NCI-H82 (cell line): Measurements from ENCODE around the gene RHOV.
A peak's percentile ranks its signal among the peaks of the same experiment; 100 is the strongest.

Source experiments
- DNase-seq: peaks from one replicate; lab custom pipeline; 2025; lab: John Stamatoyannopoulos, UW

The RHOV gene, protein sequence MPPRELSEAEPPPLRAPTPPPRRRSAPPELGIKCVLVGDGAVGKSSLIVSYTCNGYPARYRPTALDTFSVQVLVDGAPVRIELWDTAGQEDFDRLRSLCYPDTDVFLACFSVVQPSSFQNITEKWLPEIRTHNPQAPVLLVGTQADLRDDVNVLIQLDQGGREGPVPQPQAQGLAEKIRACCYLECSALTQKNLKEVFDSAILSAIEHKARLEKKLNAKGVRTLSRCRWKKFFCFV

DNA sequence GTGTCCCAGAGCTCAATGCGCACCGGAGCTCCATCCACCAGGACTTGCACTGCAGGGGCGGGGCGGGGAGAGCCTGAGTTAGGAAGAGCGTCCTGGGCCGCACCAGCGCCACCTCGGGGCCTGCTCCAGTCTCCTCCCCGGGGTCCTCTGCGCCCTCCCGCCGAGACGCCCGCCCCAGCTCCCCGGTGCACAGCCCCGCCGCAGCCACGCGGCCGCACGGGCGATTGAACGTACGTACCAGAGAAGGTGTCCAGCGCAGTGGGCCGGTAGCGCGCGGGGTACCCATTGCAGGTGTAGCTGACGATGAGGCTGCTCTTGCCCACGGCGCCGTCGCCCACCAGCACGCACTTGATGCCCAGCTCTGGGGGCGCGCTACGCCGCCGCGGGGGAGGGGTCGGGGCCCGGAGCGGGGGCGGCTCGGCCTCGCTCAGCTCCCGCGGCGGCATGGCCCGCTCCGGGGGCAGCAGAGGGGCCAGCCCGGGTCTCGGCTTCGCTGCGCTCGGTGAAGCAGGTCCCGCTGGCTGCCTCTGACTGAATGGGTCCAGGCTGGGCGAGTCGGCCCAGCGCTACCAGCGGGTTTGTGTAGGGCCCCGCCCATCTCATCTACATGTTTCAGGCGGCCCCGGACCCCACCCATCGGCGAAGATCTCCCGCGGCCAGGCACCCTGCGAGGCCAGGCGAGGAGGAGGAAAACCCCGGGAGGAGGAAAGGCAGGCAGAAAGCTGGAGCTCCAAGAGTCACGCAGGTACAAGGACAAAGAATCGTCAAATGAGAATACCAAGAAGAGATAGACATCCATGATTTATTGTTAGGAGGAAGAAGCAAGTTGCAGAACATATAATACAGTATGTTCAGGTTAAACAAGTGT, at the start of gene RHOV:
Gene RHOV (minus strand): TSS at position 541 of the 868 bp plus-strand sequence. CDS start 95 bp downstream, at position 446.
- DNase-seq: peak; percentile 91

DNA sequence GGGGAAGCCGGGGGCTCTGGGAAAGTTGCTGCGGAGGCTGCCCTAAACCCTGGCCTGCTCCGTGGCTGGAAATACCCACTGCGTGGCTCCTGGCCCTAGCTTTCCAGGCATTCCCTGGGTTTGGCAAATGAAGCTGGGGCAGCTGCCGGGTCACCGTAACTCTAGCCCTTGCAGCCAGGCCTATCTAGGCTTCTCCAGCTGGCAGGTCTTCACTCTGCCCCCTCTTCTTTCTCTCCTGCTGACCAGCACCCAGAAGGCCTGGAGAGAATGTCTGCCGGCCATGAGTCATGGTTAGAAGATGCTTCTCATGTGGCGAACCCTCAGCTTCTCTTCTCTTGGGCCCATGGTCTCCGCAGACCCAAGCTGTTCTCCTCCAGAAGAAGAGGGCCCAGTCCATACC, 49.5 kb upstream of the RHOV start:
- DNase-seq: no peak

DNA sequence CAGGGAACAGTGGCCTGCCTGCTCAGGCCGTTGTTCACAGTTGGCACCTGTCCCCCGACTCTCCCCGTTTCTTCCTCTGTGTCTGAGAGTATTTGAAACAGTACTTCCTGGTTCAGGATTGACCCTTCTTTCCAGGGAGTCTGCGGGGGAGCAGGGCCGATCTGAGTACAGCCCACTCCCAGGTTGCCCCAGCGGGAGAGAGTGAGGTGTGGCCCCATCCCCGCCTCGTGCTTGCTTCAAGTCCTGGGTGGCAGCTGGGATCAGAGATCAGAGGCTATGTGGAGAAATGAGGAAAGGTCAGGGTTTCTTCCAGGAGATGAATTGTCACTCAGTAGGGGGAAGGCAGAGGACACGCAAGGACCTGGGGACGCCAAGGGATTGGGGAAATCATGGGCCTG, 48.6 kb upstream of the RHOV start:
- DNase-seq: no peak

DNA sequence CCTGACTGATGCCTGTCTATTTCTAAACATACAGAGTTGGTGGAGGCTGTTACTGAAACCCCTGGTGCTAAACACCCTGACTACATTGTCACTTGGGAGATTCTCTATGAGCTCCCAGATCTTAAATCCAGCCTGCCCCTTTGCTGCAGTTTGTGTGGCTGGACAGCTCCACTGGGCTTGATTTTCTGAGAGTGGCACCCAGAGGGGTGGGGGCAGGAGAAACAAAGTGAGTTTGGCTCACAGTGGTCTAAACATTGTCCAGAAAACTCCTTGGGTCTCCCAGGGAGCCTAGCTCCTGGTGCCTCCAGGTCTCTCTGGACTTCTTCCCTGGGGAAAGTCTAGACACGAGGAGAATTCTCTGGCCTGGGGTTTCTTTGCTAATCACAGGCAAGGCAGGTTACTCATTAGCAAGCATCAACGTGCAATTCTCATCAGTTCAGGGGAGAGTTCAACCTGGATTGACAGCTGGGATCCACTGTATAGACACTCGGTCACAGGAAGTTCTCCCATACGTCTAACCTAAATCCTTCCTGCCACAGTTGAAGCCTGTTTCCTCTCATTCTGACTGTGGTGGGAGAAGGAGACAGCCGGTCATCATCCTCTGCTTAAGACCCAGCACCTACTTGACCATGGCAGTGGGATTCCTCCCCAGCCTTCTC, 48.0 kb upstream of the RHOV start:
- DNase-seq: no peak

DNA sequence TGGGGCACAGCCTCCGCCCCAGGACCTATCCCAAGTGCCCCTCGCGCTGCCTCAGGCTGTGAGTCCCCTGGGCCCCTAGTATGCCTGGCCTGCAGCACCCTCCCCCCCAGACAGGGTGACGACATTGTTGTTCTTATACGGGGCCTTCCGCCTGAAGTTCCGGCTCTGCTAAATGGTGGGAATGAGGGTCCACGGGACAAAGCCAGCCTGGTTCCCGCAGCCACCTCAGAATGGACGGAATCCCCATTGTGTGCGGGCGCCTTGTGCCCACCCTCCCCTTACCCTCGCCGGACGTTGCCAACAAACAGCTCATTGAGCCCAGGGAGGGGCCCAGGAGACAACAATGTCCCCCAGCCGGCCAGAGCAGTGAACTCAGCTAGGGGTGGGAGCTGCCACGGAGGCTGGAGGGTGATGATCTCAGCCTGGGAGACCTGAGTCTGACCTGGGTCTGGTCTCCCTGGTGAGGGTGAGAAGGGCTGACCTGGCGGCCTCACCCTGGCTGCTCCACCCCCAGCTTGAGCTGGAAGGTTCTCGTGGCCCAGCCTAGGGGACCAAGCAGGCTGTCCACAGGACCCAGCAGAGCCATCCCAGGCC, 44.9 kb upstream of the RHOV start:
- DNase-seq: no peak

DNA sequence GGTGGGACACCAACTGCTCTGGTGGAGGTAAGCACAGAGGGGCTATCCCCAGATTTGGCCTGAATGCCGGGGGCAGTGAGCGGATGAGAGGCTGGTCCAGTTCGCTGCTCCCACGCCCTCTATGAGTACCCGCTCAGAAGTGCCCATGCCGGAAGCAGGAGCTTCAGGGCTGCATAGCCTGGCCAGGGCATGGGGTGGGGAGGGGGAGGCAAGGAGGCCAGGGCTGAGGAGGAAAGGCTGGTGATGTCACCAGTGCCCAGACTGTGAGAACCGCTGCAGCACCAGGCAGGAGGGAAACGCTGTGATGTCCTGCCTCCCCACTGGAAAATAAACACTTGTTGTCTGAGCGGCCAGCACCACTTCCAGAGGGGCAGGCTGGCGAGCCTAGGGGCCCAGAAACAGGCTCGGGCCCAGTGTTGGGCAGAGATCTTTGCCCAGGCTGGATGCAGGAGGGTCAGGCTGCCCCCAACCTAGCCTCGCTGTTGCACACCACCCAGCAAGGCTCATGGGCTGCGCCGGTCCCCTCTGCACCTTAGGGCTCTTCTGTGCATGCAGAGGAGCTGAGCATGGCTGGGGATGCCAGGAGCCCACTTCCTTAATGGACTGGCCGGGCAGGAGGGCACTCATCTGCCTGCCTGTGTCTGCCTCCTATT, 44.2 kb upstream of the RHOV start:
- no peak for DNase-seq

DNA sequence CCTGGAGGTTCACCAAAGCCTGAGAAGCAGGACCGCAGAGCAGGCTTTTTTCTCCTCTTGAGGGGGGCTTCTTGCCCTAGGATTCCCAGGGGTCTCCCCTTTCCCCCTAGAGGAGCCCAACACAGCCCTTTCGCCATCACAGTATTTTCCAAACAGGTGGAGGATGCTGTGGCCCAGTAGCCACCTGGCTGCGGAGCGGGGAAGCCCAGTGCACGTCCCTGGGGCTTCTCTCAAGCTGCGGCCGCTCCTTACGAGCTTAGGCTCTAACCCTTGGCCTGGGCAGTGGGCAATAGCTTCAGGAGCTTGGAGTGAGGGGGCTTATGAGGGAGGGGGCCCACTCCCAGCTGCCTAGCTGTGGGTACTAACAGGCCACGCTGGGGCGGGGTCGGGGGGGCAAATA, 43.6 kb upstream of the RHOV start:
- DNase-seq: peak; percentile 38

DNA sequence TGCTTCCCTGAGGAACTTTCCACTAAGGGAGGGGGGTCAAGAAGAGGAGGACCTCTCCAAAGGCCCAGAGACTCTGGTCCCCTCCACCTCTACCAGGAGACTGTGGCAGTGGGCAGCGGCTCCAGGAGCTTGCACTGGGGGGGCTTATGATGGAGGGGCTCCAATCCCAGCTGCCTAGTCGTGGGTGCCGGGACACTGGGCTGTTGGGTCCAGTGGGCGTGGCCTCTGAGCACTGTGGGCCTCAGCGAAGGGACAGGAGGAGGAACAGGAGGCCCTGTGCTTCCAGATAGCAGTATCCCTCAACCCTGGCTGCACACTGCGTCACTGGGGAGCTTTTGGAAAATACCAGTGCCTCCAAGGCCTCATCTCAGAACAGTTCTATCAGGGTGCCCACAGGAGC, 41.6 kb upstream of the RHOV start:
- DNase-seq: no peak

DNA sequence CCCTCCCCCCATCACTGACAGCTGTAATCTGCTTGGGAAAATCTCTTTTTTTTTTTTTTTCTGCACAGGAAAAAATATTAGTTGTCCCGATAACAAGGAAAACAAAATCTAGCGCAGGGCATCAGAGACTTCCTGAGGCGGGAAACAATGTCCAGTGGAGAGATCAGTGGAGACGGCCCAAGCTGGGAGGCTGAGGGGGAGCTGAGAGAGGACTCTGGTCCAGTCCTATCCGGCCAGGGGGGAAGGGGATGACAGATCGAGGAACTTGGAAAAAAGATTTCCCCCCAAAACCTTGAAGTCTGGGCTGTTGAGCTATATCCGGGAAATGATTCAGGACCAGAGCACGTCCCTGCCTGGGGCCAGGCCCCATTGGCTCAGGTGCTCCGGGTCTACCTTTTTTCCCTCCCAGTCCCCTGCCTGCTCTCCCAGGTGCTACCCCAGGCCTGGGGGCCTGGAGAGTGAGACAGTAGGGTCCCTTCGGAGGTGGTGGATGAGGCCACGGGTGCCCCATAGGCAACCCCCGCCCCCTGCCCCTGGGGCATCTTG, 41.2 kb upstream of the RHOV start:
- no peak for DNase-seq

DNA sequence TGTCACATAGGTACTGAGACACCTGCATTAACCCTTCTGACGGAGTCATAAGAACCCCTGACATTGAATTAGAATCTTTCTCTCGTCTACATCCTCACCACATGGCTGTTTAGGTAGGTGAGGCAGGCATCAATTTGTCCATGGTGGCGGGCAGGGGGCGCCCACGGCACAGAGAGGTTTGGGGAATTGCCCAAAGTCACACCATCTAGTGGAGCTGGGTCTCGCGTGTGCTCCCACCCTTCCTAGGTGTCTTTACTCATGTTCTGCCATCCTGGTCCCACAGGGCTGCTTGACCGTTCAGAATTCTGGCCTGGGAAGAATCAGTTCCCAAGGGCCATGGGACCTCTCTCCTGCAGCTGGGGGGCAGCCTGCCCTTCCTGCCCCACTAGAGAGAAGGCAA, 40.5 kb upstream of the RHOV start:
- peak; percentile 25 for DNase-seq

DNA sequence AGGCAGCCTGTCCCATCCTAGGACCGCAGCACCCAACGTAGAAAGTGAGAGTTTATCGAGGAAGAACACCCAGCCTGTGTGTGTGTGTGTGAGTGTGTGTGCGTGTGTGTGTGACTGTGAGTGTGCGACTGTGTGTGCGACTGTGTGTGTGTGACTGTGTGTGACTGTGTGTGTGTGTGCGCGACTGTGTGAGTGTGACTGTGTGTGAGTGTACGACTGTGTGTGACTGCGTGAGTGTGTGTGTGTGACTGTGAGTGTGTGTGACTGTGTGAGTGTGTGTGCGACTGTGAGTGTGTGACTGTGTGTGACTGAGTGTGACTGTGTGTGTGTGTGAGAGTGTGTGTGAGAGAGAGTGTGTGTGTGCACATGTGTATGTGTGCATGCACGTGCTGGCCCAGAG, 40.0 kb upstream of the RHOV start:
- no peak for DNase-seq

DNA sequence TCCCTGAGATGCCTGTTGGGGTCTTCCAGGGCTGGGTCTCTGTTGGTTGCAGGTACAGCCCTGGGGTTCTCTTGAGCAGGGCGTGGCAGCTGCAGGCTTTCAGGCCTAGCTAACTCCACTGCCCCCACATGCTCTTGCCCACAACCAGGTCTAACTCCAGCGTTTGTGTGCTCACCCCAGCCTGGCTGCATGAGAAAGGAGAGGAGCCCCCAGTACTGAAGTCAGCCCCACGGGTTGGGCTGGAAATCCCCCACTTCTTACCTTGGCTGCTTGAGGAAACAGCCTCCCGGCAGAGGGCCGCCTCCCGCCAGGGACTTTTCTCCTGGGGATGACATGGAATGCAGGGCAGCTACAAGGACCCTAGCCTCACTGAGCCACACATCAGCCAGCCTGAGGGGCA, 38.4 kb upstream of the RHOV start:
- no peak for DNase-seq

DNA sequence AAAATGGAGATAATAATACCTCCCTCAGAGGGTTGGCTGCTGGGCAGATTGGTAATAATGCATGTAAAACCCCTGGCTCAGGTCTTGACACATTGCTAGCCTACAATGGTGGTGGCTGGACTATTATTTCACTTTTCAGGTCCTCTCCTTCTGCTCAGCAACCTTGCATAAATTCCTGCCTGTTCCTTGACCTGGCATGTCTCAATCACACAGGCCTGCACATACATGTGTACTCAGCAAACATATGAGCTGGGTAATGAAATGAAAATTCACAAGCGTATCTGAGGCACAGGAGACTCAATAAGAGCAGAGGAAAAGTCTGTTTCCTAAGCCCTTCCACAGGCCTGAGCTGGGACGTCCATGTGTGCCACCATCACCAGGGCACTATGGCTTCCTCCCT, 37.7 kb upstream of the RHOV start:
- DNase-seq: no peak

DNA sequence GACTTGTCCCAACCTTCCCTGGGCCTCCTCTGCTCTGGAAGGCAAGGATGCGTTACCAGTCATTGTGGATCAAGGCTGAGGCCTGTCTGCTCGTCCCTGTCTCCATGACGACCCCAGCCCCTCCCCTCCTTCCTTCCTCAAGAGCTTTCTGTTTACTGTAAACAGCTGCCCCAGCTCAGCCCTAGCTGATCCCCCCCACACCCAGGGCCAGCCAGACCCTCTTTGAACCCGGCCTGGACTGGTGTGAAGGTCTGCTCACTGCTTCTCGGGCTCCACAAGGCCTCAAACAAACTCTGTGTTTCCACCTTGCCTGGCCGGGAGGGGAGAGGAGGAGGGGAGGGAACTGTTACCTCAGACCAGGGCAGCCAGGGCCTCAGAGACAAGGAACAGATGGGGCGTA, 37.1 kb upstream of the RHOV start:
- DNase-seq: peak; percentile 91

DNA sequence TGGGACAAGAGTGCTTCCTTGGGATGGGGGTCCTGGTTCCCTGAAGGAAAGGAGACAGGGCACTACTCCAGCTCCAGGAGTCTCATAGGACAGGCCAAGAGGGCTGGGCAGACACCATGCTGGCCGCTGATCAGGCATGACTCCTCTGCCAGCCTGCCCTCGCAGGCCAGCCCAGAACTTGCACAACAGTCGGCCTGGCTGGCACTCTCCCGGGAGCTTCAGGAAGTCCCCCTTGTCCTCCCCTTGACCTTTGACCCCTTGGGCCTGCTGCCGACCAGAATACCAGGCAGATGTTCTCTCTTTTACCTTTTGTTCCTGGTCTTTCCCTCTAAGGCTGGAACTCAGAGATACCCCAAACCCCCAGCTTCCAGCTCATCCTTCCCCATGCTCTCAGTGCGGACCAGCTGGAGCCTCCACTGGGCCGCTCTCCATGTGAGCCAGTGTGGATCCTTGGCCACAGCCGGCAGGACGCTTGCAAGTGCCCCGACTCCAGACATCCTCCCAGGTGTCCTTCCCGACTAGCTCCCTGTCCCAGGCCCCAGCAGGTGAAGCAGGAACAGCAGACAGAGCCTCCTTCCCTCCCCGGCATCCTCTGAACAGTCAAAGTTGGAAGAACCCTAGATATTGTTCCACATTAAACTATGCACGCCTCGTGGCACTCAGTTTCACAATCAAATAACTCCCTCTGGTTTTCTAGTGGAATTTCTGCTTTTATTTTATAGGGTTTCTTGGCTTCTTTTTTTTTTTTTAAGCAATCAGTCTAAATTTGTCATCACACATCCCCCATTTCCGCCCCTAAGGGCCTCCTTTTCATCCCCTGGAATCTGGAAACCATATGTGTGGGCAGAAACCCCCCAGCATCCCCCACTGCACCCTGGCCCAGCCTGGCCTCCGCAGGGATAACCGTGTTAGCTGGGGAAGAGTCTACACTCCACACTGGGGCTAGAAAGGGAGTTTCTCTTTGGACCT, 35.9 kb upstream of the RHOV start:
- DNase-seq: no peak

DNA sequence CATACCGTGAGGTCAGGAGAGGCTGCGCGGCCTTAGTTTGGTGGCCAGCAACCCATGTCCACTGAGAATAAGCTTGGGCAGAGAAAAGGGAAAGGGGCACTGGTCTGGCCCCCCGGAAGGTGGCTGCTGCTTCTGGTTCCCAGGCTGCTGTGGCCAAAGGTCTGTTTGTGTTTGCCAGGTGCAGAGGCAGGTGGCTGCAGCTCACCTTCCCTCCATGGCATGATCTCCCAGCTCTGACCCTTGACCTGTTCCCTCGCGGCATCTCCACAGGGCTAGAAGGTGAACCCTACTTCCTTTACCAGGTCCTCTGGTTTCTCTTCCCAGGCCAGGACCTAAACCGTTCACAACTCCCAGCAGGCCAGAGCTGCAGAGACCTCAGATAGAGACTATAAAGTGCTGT, 34.1 kb upstream of the RHOV start:
- DNase-seq: no peak

DNA sequence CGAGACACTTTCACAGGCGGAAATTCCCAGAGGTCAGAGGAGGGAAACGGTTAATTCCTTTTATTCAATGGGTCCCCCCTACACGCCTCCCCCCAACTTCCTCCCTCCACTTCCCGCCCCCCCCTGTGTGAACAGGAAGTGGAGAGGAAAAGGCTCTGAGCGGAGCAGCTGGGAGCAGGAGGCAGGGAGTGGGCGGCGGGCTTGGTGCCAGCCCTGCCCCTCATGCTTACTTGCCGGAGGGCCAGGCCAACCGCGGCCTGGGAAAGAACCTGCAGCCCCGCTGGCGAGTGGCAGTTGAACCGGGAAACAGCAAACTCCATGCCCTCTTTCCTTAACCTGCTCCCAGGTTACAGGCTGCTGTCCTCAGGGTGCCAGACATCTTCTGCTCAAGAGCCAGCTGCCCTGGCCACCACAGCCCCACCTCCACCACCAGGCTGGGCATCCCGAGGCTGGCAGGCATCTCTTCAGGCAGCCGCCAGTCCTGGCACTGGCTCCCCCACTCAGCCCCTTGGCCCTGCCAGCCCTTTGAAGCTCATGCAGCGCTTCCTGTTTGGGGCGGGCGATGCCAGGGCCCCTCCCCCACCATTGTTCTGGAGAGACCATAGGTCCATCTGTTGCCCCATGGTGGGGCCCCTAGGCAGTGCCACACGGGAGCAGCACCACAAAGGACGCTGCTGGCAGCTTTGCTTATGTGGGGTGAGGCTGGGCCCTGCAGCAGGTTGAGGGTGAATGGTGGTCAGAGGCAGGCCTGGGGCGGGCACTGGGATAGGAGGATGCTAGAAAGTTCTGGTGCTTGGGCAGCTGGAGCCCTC, 33.2 kb upstream of the RHOV start:
- peak; percentile 63 for DNase-seq

DNA sequence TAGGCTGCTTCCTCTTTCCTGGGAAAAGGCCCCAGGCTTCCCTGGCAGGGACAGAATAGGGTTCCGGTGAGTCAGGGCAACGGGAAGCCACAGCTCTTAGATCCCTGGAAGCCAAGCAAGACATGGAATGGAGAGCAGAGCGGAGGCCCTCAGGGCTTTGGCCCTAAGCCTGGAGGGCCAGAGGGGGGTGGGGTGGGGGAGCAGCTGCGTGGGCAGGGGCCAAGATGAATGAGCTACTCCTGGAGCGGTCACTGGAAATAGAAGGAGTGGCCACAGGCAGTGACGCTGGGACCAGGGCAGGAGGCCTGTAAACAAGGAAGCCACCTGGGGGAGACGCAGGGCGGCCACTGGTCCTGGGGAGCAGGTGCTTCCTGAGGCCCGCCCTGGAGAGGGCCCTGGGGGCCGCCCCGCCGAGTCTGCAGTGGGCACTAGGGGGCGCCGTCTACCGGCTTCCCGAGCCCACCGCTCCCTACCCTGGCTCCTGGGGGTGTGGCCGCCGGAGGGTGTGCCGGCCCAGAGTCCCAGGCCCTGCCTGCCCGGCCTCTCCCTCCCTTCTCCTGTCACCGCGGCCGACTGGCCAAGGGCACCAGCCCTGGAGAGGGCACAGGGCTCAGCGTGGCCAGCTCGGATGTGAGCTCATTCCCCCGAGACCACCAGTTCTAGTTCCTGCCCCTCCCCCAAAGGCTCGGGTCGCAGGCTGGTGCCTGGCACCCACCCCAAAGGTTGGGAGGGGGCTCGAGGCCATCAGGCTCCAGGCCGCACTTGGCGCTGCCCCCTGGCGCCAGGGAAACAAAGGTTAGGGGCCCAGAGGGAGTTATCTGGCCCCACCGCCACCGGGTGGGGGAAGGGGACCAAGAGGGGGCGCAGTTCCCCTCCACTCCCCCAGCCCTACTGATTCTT, 32.3 kb upstream of the RHOV start:
- DNase-seq: peak; percentile 91
